NCI-H2227 treated with DMSO at 0.1 percent for 48 hours (cell line): ENCODE measurements around the gene RICTOR.

Source experiments
- DNase-seq: peaks from one replicate; lab custom pipeline; 2025; lab: John Stamatoyannopoulos, UW

The RICTOR gene

GRCh38 chr5:39092581-39093351 is 18.6 kb upstream of the RICTOR start:
- DNase-seq = no peak

- no peak for DNase-seq
Measured at GRCh38 chr5:39091940-39092580, 17.9 kb upstream of the RICTOR start.

- no peak for DNase-seq
Measured at GRCh38 chr5:39083968-39084367, 9.8 kb upstream of the RICTOR start.

GRCh38 chr5:39082995-39083394 is 8.8 kb upstream of the RICTOR start:
- no peak for DNase-seq

GRCh38 chr5:39080597-39081204 is 6.5 kb upstream of the RICTOR start:
- DNase-seq = peak; percentile 38

GRCh38 chr5:39080168-39080567 is 6.0 kb upstream of the RICTOR start:
- DNase-seq = no peak

GRCh38 chr5:39079147-39079546 is 4.9 kb upstream of the RICTOR start:
- no peak for DNase-seq

- no peak for DNase-seq
Measured at GRCh38 chr5:39076757-39077728, 2.8 kb upstream of the RICTOR start.

GRCh38 chr5:39076101-39076756 is 2.0 kb upstream of the RICTOR start:
- no peak for DNase-seq

- DNase-seq = no peak
Measured at GRCh38 chr5:39073767-39074016, 507 bp downstream of the RICTOR start.

GRCh38 chr5:39072925-39073766 is 1.1 kb downstream of the RICTOR start:
- DNase-seq = peak; percentile 54

GRCh38 chr5:39068099-39068498 is 6.1 kb downstream of the RICTOR start:
- no peak for DNase-seq

- no peak for DNase-seq
Measured at GRCh38 chr5:39064450-39064849, 9.7 kb downstream of the RICTOR start.

- DNase-seq = no peak
Measured at GRCh38 chr5:39063037-39063436, 11.2 kb downstream of the RICTOR start.

GRCh38 chr5:39062530-39062929 is 11.7 kb downstream of the RICTOR start:
- DNase-seq = no peak

- no peak for DNase-seq
Measured at GRCh38 chr5:39062104-39062503, 12.1 kb downstream of the RICTOR start.

- DNase-seq = no peak
Measured at GRCh38 chr5:39059064-39059463, 15.1 kb downstream of the RICTOR start.

GRCh38 chr5:39058178-39058921 is 15.8 kb downstream of the RICTOR start:
- DNase-seq = no peak

GRCh38 chr5:39057734-39058133 is 16.5 kb downstream of the RICTOR start:
- DNase-seq = no peak

GRCh38 chr5:39055768-39056398 is 18.3 kb downstream of the RICTOR start:
- DNase-seq = no peak
